ENCODE results near the gene SLC39A11. TPM values are rescaled to one million over a fixed set of nuclear protein-coding genes. Genes with fewer than 3 reads are reported as not detected.

SLC39A11 gene
- total RNA-seq, 2 experiments from 2014 or later, result 9.7 to 12.2 TPM

- H3K4me1 ChIP-seq (ENCODE audit: insufficient read depth, low read length), result no peaks in the 10 kb centered on the region
- POLR2A ChIA-PET, result no interaction called here
- no peak overlapping the region for H3K27ac Mint-ChIP-seq
- CTCF ChIA-PET, result no interaction called here
- DNase-seq (no peak), ATAC-seq (ENCODE audit: poor library complexity) (no peak)
- H3K36me3 Mint-ChIP-seq (ENCODE audit: low read depth), result peaks cover 26% of the 10 kb centered on the region
- H3K27me3 ChIP-seq (ENCODE audit: control insufficient read depth in 1 of 2, insufficient read depth in 2 of 2, low read length in 2 of 2), result no peaks in the 10 kb centered on the region
- no peak overlapping the region for H3K4me3 ChIP-seq (ENCODE audit: low read length)
- H3K36me3 ChIP-seq (ENCODE audit: insufficient read depth, low read length), result peaks cover 5% of the 10 kb centered on the region
- no peaks in the 10 kb centered on the region for H3K4me1 Mint-ChIP-seq (ENCODE audit: low read depth)
- no peaks in the 10 kb centered on the region for H3K9me3 ChIP-seq (ENCODE audit: control insufficient read depth in 1 of 2, insufficient read depth in 1 of 2, low read length in 2 of 2)
- TF ChIP-seq CTCF (IDR thresholded peaks at IDR 0.05), result no peak
- no peak overlapping the region for H3K4me3 Mint-ChIP-seq
- H3K27ac ChIP-seq (ENCODE audit: low read depth in 1 of 2, low read length in 2 of 2), result no peak overlapping the region
- no peaks in the 10 kb centered on the region for H3K27me3 Mint-ChIP-seq
- H3K9me3 Mint-ChIP-seq, result no peaks in the 10 kb centered on the region
- intact Hi-C loops (cut with DNase I, micrococcal nuclease), result loop anchor here in 1 of 2 experiments (10.0 kb wide), 1 partner anchor 59 kb away; no protein-coding TSS in a partner anchor
Measured at GRCh38 chr17:72946156-72946555, 146.3 kb downstream of the SLC39A11 start.

GRCh38 chr17:72945473-72945872 is 147.0 kb downstream of the SLC39A11 start:
- Mint-ChIP-seq H3K27me3 (no peaks in the 10 kb centered on the region), H3K36me3 (ENCODE audit: low read depth) (peaks cover 26% of the 10 kb centered on the region), H3K9me3 (no peaks in the 10 kb centered on the region), H3K4me3 (no peak overlapping the region), H3K27ac (no peak overlapping the region), H3K4me1 (ENCODE audit: low read depth) (no peaks in the 10 kb centered on the region)
- ChIA-PET POLR2A (no interaction called here), CTCF (no interaction called here)
- no peak for TF ChIP-seq CTCF (IDR thresholded peaks at IDR 0.05)
- peaks cover 5% of the 10 kb centered on the region for H3K36me3 ChIP-seq (ENCODE audit: insufficient read depth, low read length)
- DNase-seq, result no peak
- no peaks in the 10 kb centered on the region for H3K27me3 ChIP-seq (ENCODE audit: control insufficient read depth in 1 of 2, insufficient read depth in 2 of 2, low read length in 2 of 2)
- ATAC-seq (ENCODE audit: poor library complexity), result no peak
- no peaks in the 10 kb centered on the region for H3K9me3 ChIP-seq (ENCODE audit: control insufficient read depth in 1 of 2, insufficient read depth in 1 of 2, low read length in 2 of 2)
- H3K4me1 ChIP-seq (ENCODE audit: insufficient read depth, low read length), result no peaks in the 10 kb centered on the region
- intact Hi-C loops (cut with DNase I, micrococcal nuclease), result loop anchor here in 1 of 2 experiments (10.0 kb wide), 1 partner anchor 59 kb away; no protein-coding TSS in a partner anchor
- H3K4me3 ChIP-seq (ENCODE audit: low read length), result no peak overlapping the region
- no peak overlapping the region for H3K27ac ChIP-seq (ENCODE audit: low read depth in 1 of 2, low read length in 2 of 2)

- H3K27me3 ChIP-seq (ENCODE audit: control insufficient read depth in 1 of 2, insufficient read depth in 2 of 2, low read length in 2 of 2), result no peaks in the 10 kb centered on the region
- no peaks in the 10 kb centered on the region for H3K9me3 ChIP-seq (ENCODE audit: control insufficient read depth in 1 of 2, insufficient read depth in 1 of 2, low read length in 2 of 2)
- intact Hi-C loops (cut with DNase I, micrococcal nuclease), result loop anchor here in 1 of 2 experiments (10.0 kb wide), 1 partner anchor 61 kb away; no protein-coding TSS in a partner anchor
- H3K4me3 Mint-ChIP-seq, result no peak overlapping the region
- ChIA-PET POLR2A (no interaction called here), CTCF (no interaction called here)
- peaks cover 5% of the 10 kb centered on the region for H3K36me3 ChIP-seq (ENCODE audit: insufficient read depth, low read length)
- H3K27ac ChIP-seq (ENCODE audit: low read depth in 1 of 2, low read length in 2 of 2), result no peak overlapping the region
- H3K4me1 Mint-ChIP-seq (ENCODE audit: low read depth), result no peaks in the 10 kb centered on the region
- H3K9me3 Mint-ChIP-seq, result no peaks in the 10 kb centered on the region
- no peak overlapping the region for H3K27ac Mint-ChIP-seq
- ATAC-seq (ENCODE audit: poor library complexity), result no peak
- no peaks in the 10 kb centered on the region for H3K27me3 Mint-ChIP-seq
- DNase-seq, result no peak
- peaks cover 26% of the 10 kb centered on the region for H3K36me3 Mint-ChIP-seq (ENCODE audit: low read depth)
- no peaks in the 10 kb centered on the region for H3K4me1 ChIP-seq (ENCODE audit: insufficient read depth, low read length)
- no peak for TF ChIP-seq CTCF (IDR thresholded peaks at IDR 0.05)
- no peak overlapping the region for H3K4me3 ChIP-seq (ENCODE audit: low read length)
Measured at GRCh38 chr17:72943826-72944689, 148.4 kb downstream of the SLC39A11 start.
